Measurements from ENCODE around the gene IFITM10.
"Not testable (repeated sequence)": the region's sequence is repeated elsewhere in the genome, so short reads cannot be mapped to it uniquely, and the experiment has no call there.

IFITM10 gene

GRCh38 chr11:1777737-1778136, 27.3 kb upstream of the IFITM10 start:
- no peak for DNase-seq

- no peak for DNase-seq
Measured at GRCh38 chr11:1776944-1777715, 26.7 kb upstream of the IFITM10 start.

GRCh38 chr11:1776331-1776851, 26.0 kb upstream of the IFITM10 start:
- no peak for DNase-seq

GRCh38 chr11:1774886-1775285, 24.5 kb upstream of the IFITM10 start:
- no peak for DNase-seq

GRCh38 chr11:1773994-1774550, 23.7 kb upstream of the IFITM10 start:
- DNase-seq, result no peak

GRCh38 chr11:1773131-1773993, 23.0 kb upstream of the IFITM10 start:
- DNase-seq, result no peak

DNA sequence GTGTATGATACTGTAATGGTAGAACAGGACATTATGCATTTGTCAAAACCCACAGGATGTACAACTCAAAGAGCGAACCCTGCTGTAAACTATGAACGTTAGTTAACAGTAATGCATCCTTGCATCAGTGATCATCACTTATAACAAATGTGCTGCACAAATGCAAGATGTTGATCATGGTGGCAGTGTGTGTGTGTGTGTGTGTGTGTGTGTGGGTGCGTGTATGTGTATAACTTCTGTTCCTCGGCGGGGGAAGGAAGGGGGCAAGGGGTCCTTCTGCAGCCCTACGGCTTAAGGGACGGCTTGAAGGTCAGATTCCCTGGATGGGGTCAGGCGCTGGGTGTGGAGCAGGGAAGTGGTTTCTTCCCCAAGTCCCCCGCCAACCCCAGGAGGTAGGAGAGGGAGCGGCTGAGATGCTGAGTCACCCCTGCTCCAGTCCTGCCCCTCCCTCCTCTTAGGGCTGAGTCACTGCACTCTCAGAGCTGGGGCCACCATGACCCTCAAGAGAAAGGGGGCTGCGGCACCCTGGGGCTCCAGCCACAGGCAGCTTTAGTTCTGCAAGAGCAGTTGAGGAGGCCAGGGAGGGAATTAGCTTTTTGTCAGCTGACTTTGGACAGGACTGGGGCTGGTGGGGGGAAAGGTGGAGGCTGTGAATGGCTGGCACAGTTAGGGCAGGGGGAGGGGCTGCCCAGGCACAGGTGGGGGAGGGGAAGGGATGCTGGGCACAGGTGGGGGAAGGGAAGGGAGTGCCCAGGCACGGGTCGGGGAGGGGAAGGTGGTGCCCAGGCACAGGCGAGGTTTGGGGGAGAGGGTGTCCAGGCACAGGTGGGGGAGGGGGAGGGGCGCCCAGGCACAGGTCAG, 22.1 kb upstream of the IFITM10 start:
- DNase-seq, result peak; percentile 90

GRCh38 chr11:1771700-1772099, 21.3 kb upstream of the IFITM10 start:
- peak; percentile 56 for DNase-seq

DNA sequence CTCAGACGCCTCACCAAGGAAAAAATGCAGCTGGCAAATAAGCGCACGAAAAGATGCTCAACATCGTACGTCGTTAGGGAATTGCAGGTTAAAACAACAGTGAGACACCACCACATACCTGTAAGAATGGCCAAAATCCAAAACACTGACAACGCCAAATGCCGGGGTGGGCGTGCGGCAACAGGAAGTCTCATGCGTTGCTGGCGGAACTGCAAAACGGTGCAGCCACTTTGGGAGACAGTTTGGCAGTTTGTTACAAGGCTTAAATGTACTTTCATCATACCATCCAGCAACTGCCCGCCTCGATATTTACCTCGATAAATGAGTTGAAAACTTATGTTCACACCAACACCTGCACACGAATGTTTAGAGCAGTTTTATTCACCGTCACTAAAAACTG, 20.9 kb upstream of the IFITM10 start:
- no peak for DNase-seq

DNA sequence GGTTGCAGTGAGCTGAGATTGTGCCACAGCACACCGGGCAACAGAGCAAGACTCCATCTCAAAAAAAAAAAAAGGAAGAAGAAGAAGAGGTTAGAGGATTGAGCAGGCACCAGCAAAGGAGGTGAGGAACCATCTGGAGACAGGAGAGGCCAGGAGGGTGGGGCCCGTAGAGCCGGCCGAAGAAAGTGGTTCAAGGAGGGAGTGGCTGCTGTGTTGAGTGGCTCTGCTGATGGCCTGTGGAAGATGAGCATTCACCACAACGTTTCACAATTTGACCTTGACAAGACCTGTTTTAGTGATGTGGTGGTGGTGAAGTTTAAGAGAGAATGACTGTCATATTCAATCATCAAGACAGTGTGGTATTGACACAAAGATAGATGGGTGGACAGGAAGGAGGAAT, 20.1 kb upstream of the IFITM10 start:
- DNase-seq, result no peak

DNA sequence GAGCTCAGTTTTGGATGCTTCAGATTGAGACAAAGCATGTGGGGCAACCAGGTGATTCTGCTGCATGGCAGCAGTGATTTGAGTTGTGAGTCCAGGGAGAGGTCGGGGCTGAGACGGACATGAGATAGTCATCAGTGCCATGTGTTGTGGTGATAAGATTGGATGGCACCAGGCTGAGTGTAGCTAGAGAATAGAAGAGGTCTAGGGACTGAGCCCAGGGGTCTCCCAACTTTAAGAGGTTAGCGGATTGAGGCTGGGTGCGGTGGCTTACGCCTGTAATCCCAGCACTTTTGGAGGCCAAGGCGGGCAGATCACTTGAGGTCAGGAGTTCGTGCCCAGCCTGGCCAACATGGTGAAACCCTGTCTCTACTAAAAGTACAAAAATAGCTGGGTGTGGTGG, 19.7 kb upstream of the IFITM10 start:
- no peak for DNase-seq

DNA sequence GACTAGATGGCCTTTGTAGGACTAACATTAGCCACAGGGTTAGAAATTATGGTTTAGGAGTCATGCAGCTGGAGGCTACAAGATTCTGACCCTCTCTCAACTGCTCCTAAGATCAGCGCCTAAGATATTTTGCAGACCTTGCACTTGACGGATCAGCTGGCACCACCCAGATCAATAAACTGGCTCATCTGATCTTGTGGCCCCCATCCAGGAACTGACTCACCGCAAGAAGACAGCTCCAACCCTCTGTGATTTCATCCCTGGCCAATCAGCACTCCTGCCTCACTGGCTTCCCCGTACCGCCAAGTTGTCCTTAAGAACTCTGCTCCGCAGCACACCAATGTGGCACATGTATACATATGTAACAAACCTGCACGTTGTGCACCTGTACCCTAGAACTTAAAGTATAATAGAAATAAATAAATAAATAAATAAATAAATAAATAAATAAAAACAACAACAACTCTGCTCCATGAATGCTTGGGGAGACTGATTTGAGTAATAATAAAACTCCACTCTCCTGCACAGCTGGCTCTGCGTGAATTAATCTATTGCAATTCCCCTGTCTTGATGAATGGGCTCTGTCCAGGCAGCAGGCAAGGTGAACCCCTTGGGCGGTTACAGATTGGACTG, 19.0 kb upstream of the IFITM10 start:
- not testable (repeated sequence) for DNase-seq

DNA sequence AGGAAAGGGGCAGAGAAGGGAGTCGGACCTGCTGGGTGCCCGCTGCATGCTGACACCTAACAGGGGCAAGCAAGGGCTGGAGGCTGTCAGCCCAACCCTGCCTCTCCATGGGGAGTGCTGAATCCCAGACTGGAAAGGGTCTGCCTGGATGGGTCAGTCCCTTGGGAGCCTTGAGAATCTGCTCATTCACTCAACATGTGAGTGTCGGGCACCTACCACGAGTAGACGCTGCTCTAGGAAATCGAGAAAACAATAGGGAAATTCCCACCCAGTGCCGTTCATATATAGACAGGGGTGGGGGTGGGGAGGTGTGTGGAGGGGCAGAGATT, 17.7 kb upstream of the IFITM10 start:
- DNase-seq, result no peak

GRCh38 chr11:1767399-1768140, 17.2 kb upstream of the IFITM10 start:
- DNase-seq, result no peak

DNA sequence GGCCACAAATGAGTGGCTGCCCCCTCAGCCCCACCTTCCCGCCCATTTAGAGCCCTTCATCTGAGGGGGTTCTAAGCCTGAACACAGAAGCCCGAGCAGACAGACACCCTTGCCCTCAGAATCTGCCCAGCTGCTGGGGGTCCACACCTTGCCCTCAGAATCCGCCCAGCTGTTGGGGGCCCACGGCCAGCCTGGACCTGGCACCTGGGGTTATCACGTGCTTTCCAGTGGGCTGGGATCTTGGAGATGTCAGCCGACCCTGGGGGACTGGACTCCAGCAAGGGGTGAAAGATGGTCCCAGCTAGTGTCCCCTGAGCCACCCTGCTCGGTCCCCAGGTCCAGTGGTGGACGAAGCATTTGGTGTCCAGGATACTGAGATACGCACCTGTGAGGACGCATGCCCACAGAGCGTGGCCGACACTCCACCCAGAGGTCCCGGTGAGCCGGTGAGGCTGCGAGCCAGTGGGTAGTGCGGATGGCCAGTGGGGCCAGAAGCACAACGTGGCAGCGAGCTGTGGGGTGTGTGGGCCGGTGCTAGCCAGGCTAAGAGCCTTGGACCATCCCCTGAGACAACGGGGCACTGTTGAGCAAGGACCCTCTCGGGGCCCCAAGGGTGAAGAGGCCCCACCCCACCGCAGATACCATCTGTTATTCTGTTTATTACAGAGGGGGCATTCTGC, 16.5 kb upstream of the IFITM10 start:
- DNase-seq, result no peak

DNA sequence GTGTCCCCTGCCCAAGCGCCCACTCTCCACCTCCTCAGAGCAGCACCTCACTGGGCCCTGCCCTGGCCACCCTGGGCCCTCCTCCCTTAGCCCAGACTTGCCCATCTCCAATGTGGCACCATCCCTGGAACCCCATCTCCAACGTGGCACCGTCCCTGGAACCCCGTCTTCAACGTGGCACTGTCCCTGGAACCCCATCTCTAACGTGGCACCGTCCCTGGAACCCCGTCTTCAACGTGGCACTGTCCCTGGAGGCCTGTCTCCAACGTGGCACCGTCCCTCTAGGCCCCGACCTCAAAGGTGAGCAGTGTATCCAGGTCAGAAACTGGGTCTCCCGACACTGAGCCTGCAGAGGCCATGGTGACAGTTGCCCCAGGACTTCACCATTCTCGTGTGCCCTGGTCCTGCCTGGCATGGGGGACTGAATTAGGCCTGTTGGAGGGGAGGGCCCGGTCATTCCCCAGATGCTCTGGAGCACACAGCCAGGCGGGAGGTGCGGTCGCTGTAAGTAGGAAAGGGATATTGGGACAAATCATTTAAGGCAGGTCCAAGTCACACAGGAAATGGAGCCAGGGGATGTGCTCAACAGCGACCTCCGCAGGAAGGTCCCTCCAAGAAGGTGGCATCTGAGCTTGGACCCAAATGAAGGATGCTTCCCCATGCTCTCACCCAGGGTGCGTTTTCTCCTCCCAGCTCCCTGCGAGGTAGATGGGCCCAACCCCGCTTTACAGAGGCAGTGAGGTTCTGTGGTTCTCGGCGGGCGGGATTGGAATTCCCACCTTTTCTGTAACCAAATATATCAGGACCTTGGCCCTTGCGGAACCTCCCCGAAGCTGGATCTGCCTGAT, 15.7 kb upstream of the IFITM10 start:
- no peak for DNase-seq

- peak; percentile 74 for DNase-seq
Measured at GRCh38 chr11:1763796-1764661, 13.6 kb upstream of the IFITM10 start, which contains the start of gene CTSD. Gene CTSD, minus strand, starts transcription at chr11:1763927. Its CDS starts 68 bp downstream, at chr11:1763859.

- no peak for DNase-seq
Measured at GRCh38 chr11:1763336-1763795, 13.0 kb upstream of the IFITM10 start.

Data from HCEC 1CT (cell line).